Karpas-422 (cell line): ENCODE data around the gene ADORA2A. TPM values are rescaled to one million over a fixed set of nuclear protein-coding genes. Genes with fewer than 3 reads are reported as not detected.

Source experiments
- DNase-seq: peaks from one replicate; pipeline ENCODE4 v3.0.0-alpha.2; 2015
- H2AFZ ChIP-seq: fragments of 200-600 bp; sonication (generic); 2 replicates; pipeline ENCODE4 v1.6.1; 2014; ENCODE audit warnings: antibody characterized with exemption, low read length, mixed read lengths
- H3K27ac ChIP-seq: fragments of 200-600 bp; sonication (generic); 2 replicates; pipeline ENCODE4 v1.5.1; 2014; ENCODE audit warnings: mild to moderate bottlenecking, low read length, moderate library complexity
- H3K27me3 ChIP-seq: fragments of 200-600 bp; sonication (generic); 2 replicates; pipeline ENCODE4 v1.6.1; 2014; ENCODE audit warnings: low read length, mixed read lengths
- H3K36me3 ChIP-seq: fragments of 200-600 bp; sonication (generic); 2 replicates; pipeline ENCODE4 v1.6.1; 2014; ENCODE audit warnings: low read length, mixed read lengths; ENCODE audit not compliant: insufficient read depth
- H3K4me1 ChIP-seq: fragments of 200-600 bp; sonication (generic); 2 replicates; pipeline ENCODE4 v1.6.1; 2014; ENCODE audit warnings: mild to moderate bottlenecking, low read length, mixed read lengths
- H3K4me2 ChIP-seq: fragments of 200-600 bp; sonication (generic); 2 replicates; pipeline ENCODE4 v1.6.1; 2014; ENCODE audit warnings: low read length, low read depth, mild to moderate bottlenecking; ENCODE audit not compliant: poor library complexity, severe bottlenecking
- H3K4me3 ChIP-seq: fragments of 200-600 bp; sonication (generic); 2 replicates; pipeline ENCODE4 v1.5.1; 2014; ENCODE audit warnings: mild to moderate bottlenecking, antibody characterized with exemption, low read length, mixed read lengths
- H3K79me2 ChIP-seq: fragments of 200-600 bp; sonication (generic); 2 replicates; pipeline ENCODE4 v1.6.1; 2014; ENCODE audit warnings: mild to moderate bottlenecking, low read length, mixed read lengths
- H3K9ac ChIP-seq: fragments of 200-600 bp; sonication (generic); 2 replicates; pipeline ENCODE4 v1.6.0; 2014; ENCODE audit warnings: low read length
- H3K9me2 ChIP-seq: fragments of 200-600 bp; sonication (generic), shearing (Covaris generic); replicated peaks from 2 replicates; pipeline ENCODE4 v1.6.0; 2014; ENCODE audit warnings: mild to moderate bottlenecking, low read length, moderate library complexity; ENCODE audit not compliant: insufficient read depth
- H3K9me3 ChIP-seq: fragments of 300-700, 200-600 bp; sonication (generic); 2 replicates; pipeline ENCODE4 v1.6.1; 2014; ENCODE audit warnings: low read length, mixed read lengths
- H4K20me1 ChIP-seq: fragments of 200-600 bp; sonication (generic); 2 replicates; pipeline ENCODE4 v1.6.1; 2014; ENCODE audit warnings: mild to moderate bottlenecking, antibody characterized with exemption, low read length, low read depth; ENCODE audit not compliant: insufficient read depth
- total RNA-seq: library from RNA; depleted of rRNA; stranded (reverse); fragments of >200 nt; shearing (Covaris generic); gene quantifications from 2 replicates; pipeline ENCODE4 v1.2.3, GENCODE V29; 2014; ENCODE audit warnings: low replicate concordance

Gene ADORA2A
- total RNA-seq, 1 experiment from 2014 or later: 65.9 TPM

- no peaks in the 10 kb centered on the region for H4K20me1 ChIP-seq
- H3K27me3 ChIP-seq: no peaks in the 10 kb centered on the region
- H3K9me3 ChIP-seq: no peaks in the 10 kb centered on the region
- peaks cover 16% of the 10 kb centered on the region; the same call in 1 of the 2 replicates for H3K36me3 ChIP-seq
- no peak overlapping the region for H3K9ac ChIP-seq
- H3K9me2 ChIP-seq: no peaks in the 10 kb centered on the region
- DNase-seq: no peak
- no peak overlapping the region for H2AFZ ChIP-seq
- no peak overlapping the region for H3K4me2 ChIP-seq
- peak overlapping the region; percentile 38 for H3K27ac ChIP-seq
- H3K4me1 ChIP-seq: peaks cover 49% of the 10 kb centered on the region
- no peak overlapping the region for H3K4me3 ChIP-seq
- peaks cover 22% of the 10 kb centered on the region for H3K79me2 ChIP-seq
Observed at GRCh38 chr22:24406322-24407277, 20.8 kb upstream of the ADORA2A start.

GRCh38 chr22:24407278-24407665 is 20.1 kb upstream of the ADORA2A start:
- H3K9me3 ChIP-seq: no peaks in the 10 kb centered on the region
- H3K4me3 ChIP-seq: no peak overlapping the region
- no peak overlapping the region for H3K4me2 ChIP-seq
- H3K9ac ChIP-seq: no peak overlapping the region
- H3K27me3 ChIP-seq: no peaks in the 10 kb centered on the region
- H3K4me1 ChIP-seq: peaks cover 42% of the 10 kb centered on the region
- no peak for DNase-seq
- H3K9me2 ChIP-seq: no peaks in the 10 kb centered on the region
- H4K20me1 ChIP-seq: no peaks in the 10 kb centered on the region
- no peak overlapping the region for H2AFZ ChIP-seq
- peaks cover 16% of the 10 kb centered on the region; the same call in 1 of the 2 replicates for H3K36me3 ChIP-seq
- no peak overlapping the region for H3K27ac ChIP-seq
- H3K79me2 ChIP-seq: peaks cover 22% of the 10 kb centered on the region

- Histone ChIP-seq H3K4me1 (peaks cover 36% of the 10 kb centered on the region), H3K9me3 (no peaks in the 10 kb centered on the region), H3K4me3 (no peak overlapping the region), H3K27me3 (no peaks in the 10 kb centered on the region), H3K9ac (no peak overlapping the region), H3K9me2 (no peaks in the 10 kb centered on the region), H3K36me3 (peaks cover 16% of the 10 kb centered on the region; the same call in 1 of the 2 replicates), H3K79me2 (peaks cover 22% of the 10 kb centered on the region), H3K4me2 (no peak overlapping the region), H3K27ac (no peak overlapping the region), H2AFZ (no peak overlapping the region), H4K20me1 (no peaks in the 10 kb centered on the region)
- no peak for DNase-seq
Observed at GRCh38 chr22:24407884-24408283, 19.5 kb upstream of the ADORA2A start.

GRCh38 chr22:24408630-24409029 is 18.8 kb upstream of the ADORA2A start:
- Histone ChIP-seq H3K9me2 (no peaks in the 10 kb centered on the region), H3K79me2 (peaks cover 18% of the 10 kb centered on the region), H3K27me3 (no peaks in the 10 kb centered on the region), H3K27ac (no peak overlapping the region), H3K9me3 (no peaks in the 10 kb centered on the region), H3K4me3 (no peak overlapping the region), H3K9ac (no peak overlapping the region), H3K36me3 (peaks cover 16% of the 10 kb centered on the region; the same call in 1 of the 2 replicates), H2AFZ (no peak overlapping the region), H3K4me2 (no peak overlapping the region), H4K20me1 (no peaks in the 10 kb centered on the region), H3K4me1 (peaks cover 28% of the 10 kb centered on the region)
- DNase-seq: no peak

GRCh38 chr22:24409707-24410106 is 17.7 kb upstream of the ADORA2A start:
- Histone ChIP-seq H4K20me1 (no peaks in the 10 kb centered on the region), H3K9me3 (no peaks in the 10 kb centered on the region), H2AFZ (no peak overlapping the region), H3K79me2 (peaks cover 8% of the 10 kb centered on the region; the same call in 1 of the 2 replicates), H3K27ac (no peak overlapping the region), H3K4me3 (no peak overlapping the region), H3K27me3 (no peaks in the 10 kb centered on the region), H3K4me2 (no peak overlapping the region), H3K4me1 (peaks cover 18% of the 10 kb centered on the region), H3K9ac (no peak overlapping the region), H3K9me2 (no peaks in the 10 kb centered on the region), H3K36me3 (0 out of 2 replicates have a peak, but pooled peaks cover 6% of the 10 kb centered on the region)
- no peak for DNase-seq

GRCh38 chr22:24410110-24410856 is 17.1 kb upstream of the ADORA2A start:
- Histone ChIP-seq H3K79me2 (0 out of 2 replicates have a peak, but pooled peaks cover 3% of the 10 kb centered on the region), H2AFZ (no peak overlapping the region), H3K36me3 (no peaks in the 10 kb centered on the region), H3K9ac (no peak overlapping the region), H3K9me3 (no peaks in the 10 kb centered on the region), H3K4me1 (peaks cover 12% of the 10 kb centered on the region), H3K4me2 (no peak overlapping the region), H3K9me2 (no peaks in the 10 kb centered on the region), H3K27me3 (no peaks in the 10 kb centered on the region), H3K4me3 (no peak overlapping the region), H3K27ac (no peak overlapping the region), H4K20me1 (no peaks in the 10 kb centered on the region)
- DNase-seq: no peak

GRCh38 chr22:24411256-24412004 is 16.0 kb upstream of the ADORA2A start:
- no peak overlapping the region for H2AFZ ChIP-seq
- no peak overlapping the region for H3K9ac ChIP-seq
- H3K27me3 ChIP-seq: no peaks in the 10 kb centered on the region
- H3K4me3 ChIP-seq: no peak overlapping the region
- peaks cover 6% of the 10 kb centered on the region for H3K4me1 ChIP-seq
- no peak for DNase-seq
- no peaks in the 10 kb centered on the region for H3K9me2 ChIP-seq
- no peak overlapping the region for H3K4me2 ChIP-seq
- H3K27ac ChIP-seq: no peak overlapping the region
- 0 out of 2 replicates have a peak, but pooled peaks cover under 1% of the 10 kb centered on the region for H3K79me2 ChIP-seq
- no peaks in the 10 kb centered on the region for H3K9me3 ChIP-seq
- no peaks in the 10 kb centered on the region for H3K36me3 ChIP-seq
- H4K20me1 ChIP-seq: no peaks in the 10 kb centered on the region
